ENCODE results near the gene TBC1D4. TPM values are rescaled to one million over a fixed set of nuclear protein-coding genes. Genes with fewer than 3 reads are reported as not detected.

The TBC1D4 gene
- total RNA-seq, 2 experiments from 2014 or later = 37.4 to 42.0 TPM

DNA sequence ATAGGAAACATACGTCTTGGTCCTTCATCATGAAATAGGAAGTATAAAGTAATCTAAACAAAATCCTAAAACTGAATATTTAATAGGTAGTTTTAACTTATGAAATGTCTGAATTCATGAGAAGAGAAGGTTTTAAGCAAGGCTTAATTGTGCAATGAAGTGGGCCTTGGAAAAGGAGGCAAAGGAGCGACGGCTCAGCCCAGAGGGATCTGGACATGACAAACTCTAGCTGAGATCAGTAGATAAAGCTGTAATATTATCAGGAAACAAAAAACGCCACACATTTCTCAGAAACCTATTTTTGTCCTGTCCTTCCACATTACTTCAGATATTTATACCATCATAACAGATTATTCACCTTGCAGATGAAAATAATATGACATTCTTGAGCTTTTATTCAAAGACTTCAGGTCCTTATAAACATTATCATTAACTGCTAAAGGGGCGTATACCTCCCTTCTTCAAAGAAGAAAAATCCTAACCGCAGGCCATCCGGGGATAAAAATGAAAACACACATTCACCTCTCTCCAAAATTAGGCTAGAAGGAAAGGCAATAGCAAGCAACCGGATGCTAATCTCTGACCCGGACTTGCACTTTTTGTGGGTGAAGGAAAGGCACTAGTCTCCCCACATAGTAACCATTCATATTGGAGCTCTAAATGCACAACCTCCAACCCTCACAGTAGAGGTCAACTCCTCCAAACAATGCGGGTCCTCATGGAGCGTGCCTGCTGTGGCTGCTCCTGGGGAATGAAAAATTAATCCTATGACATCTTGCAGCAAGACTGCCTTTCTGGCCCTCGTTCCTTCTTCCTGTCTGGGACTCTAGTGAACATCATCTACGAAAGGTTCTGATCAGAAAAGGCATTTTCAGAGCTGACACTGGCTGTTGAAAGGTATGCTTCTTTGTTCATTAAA, 108.8 kb downstream of the TBC1D4 start:
- DNase-seq (no peak), ATAC-seq (ENCODE audit: poor library complexity) (no peak)
- Mint-ChIP-seq H3K27ac (no peak overlapping the region), H3K27me3 (no peaks in the 10 kb centered on the region), H3K4me3 (no peak overlapping the region), H3K36me3 (ENCODE audit: low read depth) (no peaks in the 10 kb centered on the region), H3K4me1 (ENCODE audit: low read depth) (no peaks in the 10 kb centered on the region), H3K9me3 (no peaks in the 10 kb centered on the region)
- POLR2A ChIA-PET = interaction anchor here (1.0 kb wide), 1 partner anchor 13 kb away, joined by 3 read pairs; no protein-coding TSS in a partner anchor
- CTCF ChIA-PET = interaction anchor here (0.8 to 2.3 kb wide), 4 partner anchors 15 to 93 kb away, joined by 3 to 12 read pairs (median 6); no protein-coding TSS in a partner anchor
- Histone ChIP-seq H3K9me3 (ENCODE audit: control insufficient read depth in 1 of 2, insufficient read depth in 1 of 2, low read length in 2 of 2) (no peaks in the 10 kb centered on the region), H3K27ac (ENCODE audit: low read depth in 1 of 2, low read length in 2 of 2) (no peak overlapping the region), H3K4me3 (ENCODE audit: low read length) (no peak overlapping the region), H3K27me3 (ENCODE audit: control insufficient read depth in 1 of 2, insufficient read depth in 2 of 2, low read length in 2 of 2) (no peaks in the 10 kb centered on the region), H3K36me3 (ENCODE audit: insufficient read depth, low read length) (no peaks in the 10 kb centered on the region), H3K4me1 (ENCODE audit: insufficient read depth, low read length) (no peaks in the 10 kb centered on the region)
- TF ChIP-seq, protein P1, sequence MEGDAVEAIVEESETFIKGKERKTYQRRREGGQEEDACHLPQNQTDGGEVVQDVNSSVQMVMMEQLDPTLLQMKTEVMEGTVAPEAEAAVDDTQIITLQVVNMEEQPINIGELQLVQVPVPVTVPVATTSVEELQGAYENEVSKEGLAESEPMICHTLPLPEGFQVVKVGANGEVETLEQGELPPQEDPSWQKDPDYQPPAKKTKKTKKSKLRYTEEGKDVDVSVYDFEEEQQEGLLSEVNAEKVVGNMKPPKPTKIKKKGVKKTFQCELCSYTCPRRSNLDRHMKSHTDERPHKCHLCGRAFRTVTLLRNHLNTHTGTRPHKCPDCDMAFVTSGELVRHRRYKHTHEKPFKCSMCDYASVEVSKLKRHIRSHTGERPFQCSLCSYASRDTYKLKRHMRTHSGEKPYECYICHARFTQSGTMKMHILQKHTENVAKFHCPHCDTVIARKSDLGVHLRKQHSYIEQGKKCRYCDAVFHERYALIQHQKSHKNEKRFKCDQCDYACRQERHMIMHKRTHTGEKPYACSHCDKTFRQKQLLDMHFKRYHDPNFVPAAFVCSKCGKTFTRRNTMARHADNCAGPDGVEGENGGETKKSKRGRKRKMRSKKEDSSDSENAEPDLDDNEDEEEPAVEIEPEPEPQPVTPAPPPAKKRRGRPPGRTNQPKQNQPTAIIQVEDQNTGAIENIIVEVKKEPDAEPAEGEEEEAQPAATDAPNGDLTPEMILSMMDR (IDR thresholded peaks at IDR 0.05) = no peak
- intact Hi-C loops (cut with DNase I, micrococcal nuclease) = loop anchor here (2.0 to 5.0 kb wide), 3 partner anchors 104 to 1099 kb away; partner anchors contain the start of gene UCHL3 (in 1 of the 2)

DNA sequence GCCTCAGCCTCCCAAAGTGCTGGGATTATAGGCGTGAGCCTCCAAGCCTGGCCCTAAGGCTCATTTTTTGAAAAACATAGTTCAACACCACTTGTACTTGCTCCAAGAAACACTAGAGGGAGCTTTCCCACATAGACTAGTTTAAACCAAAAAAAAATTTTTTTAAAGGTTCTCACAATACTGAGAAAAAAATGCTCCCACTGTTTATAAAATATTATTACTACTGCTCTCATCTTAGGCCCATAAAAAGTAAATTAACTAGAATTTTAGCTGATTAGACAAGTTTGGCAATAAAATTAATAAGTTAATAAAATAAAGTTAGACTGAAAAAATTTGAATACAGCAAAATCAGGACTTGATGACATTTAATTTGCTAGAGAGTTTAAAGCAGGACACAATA, 109.5 kb downstream of the TBC1D4 start:
- Histone ChIP-seq H3K27ac (ENCODE audit: low read depth in 1 of 2, low read length in 2 of 2) (no peak overlapping the region), H3K27me3 (ENCODE audit: control insufficient read depth in 1 of 2, insufficient read depth in 2 of 2, low read length in 2 of 2) (no peaks in the 10 kb centered on the region), H3K4me3 (ENCODE audit: low read length) (no peak overlapping the region), H3K36me3 (ENCODE audit: insufficient read depth, low read length) (no peaks in the 10 kb centered on the region), H3K4me1 (ENCODE audit: insufficient read depth, low read length) (no peaks in the 10 kb centered on the region), H3K9me3 (ENCODE audit: control insufficient read depth in 1 of 2, insufficient read depth in 1 of 2, low read length in 2 of 2) (no peaks in the 10 kb centered on the region)
- H3K4me1 Mint-ChIP-seq (ENCODE audit: low read depth) = no peaks in the 10 kb centered on the region
- no peak overlapping the region for H3K4me3 Mint-ChIP-seq
- ChIA-PET POLR2A (interaction anchor here (1.0 kb wide), 1 partner anchor 13 kb away, joined by 3 read pairs; no protein-coding TSS in a partner anchor), CTCF (interaction anchor here (0.7 to 2.3 kb wide), 5 partner anchors 12 to 92 kb away, joined by 3 to 12 read pairs (median 3); no protein-coding TSS in a partner anchor)
- DNase-seq (peak in 3 of 14 experiments; percentile 53 to 63 (median 58)), ATAC-seq (ENCODE audit: poor library complexity) (peak; percentile 85)
- TF ChIP-seq, protein P1 (IDR thresholded peaks at IDR 0.05) = peak; percentile 84
- no peaks in the 10 kb centered on the region for H3K27me3 Mint-ChIP-seq
- no peak overlapping the region for H3K27ac Mint-ChIP-seq
- no peaks in the 10 kb centered on the region for H3K9me3 Mint-ChIP-seq
- H3K36me3 Mint-ChIP-seq (ENCODE audit: low read depth) = no peaks in the 10 kb centered on the region
- intact Hi-C loops (cut with DNase I, micrococcal nuclease) = loop anchor here (2.0 to 5.0 kb wide), 3 partner anchors 105 to 1100 kb away; partner anchors contain the start of gene UCHL3 (in 1 of the 2)

- Mint-ChIP-seq H3K4me3 (no peak overlapping the region), H3K9me3 (no peaks in the 10 kb centered on the region)
Observed at GRCh38 chr13:75371203-75371602, 110.8 kb downstream of the TBC1D4 start.

More at GRCh38 chr13:75371203-75371602, 110.8 kb downstream of the TBC1D4 start:
- H3K4me1 ChIP-seq (ENCODE audit: insufficient read depth, low read length) = no peaks in the 10 kb centered on the region
- H3K4me3 ChIP-seq (ENCODE audit: low read length) = no peak overlapping the region
- DNase-seq (no peak), ATAC-seq (ENCODE audit: poor library complexity) (no peak)
- ChIA-PET CTCF (no interaction called here), POLR2A (no interaction called here)
- H3K27me3 Mint-ChIP-seq = no peaks in the 10 kb centered on the region
- no peak overlapping the region for H3K27ac Mint-ChIP-seq
- H3K27me3 ChIP-seq (ENCODE audit: control insufficient read depth in 1 of 2, insufficient read depth in 2 of 2, low read length in 2 of 2) = no peaks in the 10 kb centered on the region
- H3K27ac ChIP-seq (ENCODE audit: low read depth in 1 of 2, low read length in 2 of 2) = no peak overlapping the region
- intact Hi-C loops (cut with DNase I, micrococcal nuclease) = loop anchor here (5.0 kb wide), 2 partner anchors 106 to 1101 kb away; no protein-coding TSS in a partner anchor
- no peaks in the 10 kb centered on the region for H3K9me3 ChIP-seq (ENCODE audit: control insufficient read depth in 1 of 2, insufficient read depth in 1 of 2, low read length in 2 of 2)
- peaks cover under 1% of the 10 kb centered on the region for H3K4me1 Mint-ChIP-seq (ENCODE audit: low read depth)
- TF ChIP-seq, protein P1 (IDR thresholded peaks at IDR 0.05) = no peak
- no peaks in the 10 kb centered on the region for H3K36me3 ChIP-seq (ENCODE audit: insufficient read depth, low read length)
- no peaks in the 10 kb centered on the region for H3K36me3 Mint-ChIP-seq (ENCODE audit: low read depth)

Measured in CD4-positive, alpha-beta T cell (primary cell).